ENCODE results near the gene IPPK. TPM values are rescaled to one million over a fixed set of nuclear protein-coding genes. Genes with fewer than 3 reads are reported as not detected.

The IPPK gene
- polyA plus RNA-seq, 4 donors: 3.0 to 6.8 (median 4.7) TPM

- H3K4me1 ChIP-seq (ENCODE audit: control insufficient read depth in 3 of 3, insufficient read depth in 2 of 3, low read depth in 1 of 3, low read length in 2 of 3): no peaks in the 10 kb centered on the region
- 94 to 100% (median 96%) methylated on average over 8 of the region's 8 CpGs for WGBS, 3 donors
- DNase-seq (no peak), FAIRE-seq (no peak)
- no peaks in the 10 kb centered on the region for H3K27me3 ChIP-seq (ENCODE audit: control insufficient read depth in 3 of 3, insufficient read depth in 3 of 3, low read length in 3 of 3)
- H3K9me3 ChIP-seq (ENCODE audit: control insufficient read depth in 2 of 2, insufficient read depth in 1 of 2, low read depth in 1 of 2, low read length in 1 of 2): no peaks in the 10 kb centered on the region
- no peak overlapping the region for H3K27ac ChIP-seq (ENCODE audit: low read depth in 1 of 3, low read length in 2 of 3)
- peaks cover 26 to 67% (median 35%) of the 10 kb centered on the region in 3 donors for H3K36me3 ChIP-seq (ENCODE audit: control insufficient read depth in 3 of 3, insufficient read depth in 2 of 3, low read depth in 1 of 3, low read length in 3 of 3)
- no peak overlapping the region for H3K4me3 ChIP-seq (ENCODE audit: low read depth in 1 of 3, low read length in 3 of 3)
Observed at GRCh38 chr9:92642041-92642451, 27.9 kb downstream of the IPPK start.

DNA sequence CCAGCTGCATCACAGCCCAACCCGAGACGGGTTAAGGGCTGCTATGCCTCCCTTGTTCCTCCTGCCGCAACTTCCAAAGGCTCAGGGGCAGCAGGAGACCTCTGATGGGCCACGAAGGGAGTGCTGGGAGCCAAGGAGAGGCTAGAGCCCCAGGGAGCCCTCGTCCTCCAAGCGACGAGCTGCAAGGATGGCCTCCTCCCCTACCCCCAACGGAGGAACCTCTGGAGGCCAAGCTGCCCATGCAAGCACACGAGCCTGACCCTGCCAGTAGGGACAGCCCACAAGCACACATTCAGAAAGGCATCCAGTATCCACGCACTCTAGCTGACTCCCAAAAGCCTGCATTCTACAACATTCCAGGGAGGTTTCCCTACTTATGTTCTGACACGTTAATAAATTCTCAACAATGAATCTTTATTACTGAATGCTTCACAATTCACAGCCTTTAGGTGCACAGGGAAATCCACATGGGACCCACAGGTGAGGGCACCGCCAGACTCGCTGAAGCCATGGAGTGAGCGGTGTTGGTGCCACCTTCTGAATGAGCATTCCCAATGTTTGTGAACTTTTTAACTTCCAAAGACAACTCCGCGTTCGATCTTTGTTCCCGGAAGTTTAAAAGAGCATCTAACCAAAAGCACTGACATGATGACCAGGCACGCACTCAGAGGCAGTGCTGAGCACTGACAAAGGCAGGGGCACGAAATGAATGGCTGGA lies 28.7 kb downstream of the IPPK start:
- Histone ChIP-seq H3K9me3 (ENCODE audit: control insufficient read depth in 2 of 2, insufficient read depth in 1 of 2, low read depth in 1 of 2, low read length in 1 of 2) (no peaks in the 10 kb centered on the region), H3K36me3 (ENCODE audit: control insufficient read depth in 3 of 3, insufficient read depth in 2 of 3, low read depth in 1 of 3, low read length in 3 of 3) (peaks cover 26 to 72% (median 35%) of the 10 kb centered on the region in 3 donors), H3K4me1 (ENCODE audit: control insufficient read depth in 3 of 3, insufficient read depth in 2 of 3, low read depth in 1 of 3, low read length in 2 of 3) (no peaks in the 10 kb centered on the region), H3K27ac (ENCODE audit: low read depth in 1 of 3, low read length in 2 of 3) (no peak overlapping the region), H3K4me3 (ENCODE audit: low read depth in 1 of 3, low read length in 3 of 3) (no peak overlapping the region), H3K27me3 (ENCODE audit: control insufficient read depth in 3 of 3, insufficient read depth in 3 of 3, low read length in 3 of 3) (no peaks in the 10 kb centered on the region)
- FAIRE-seq: no peak
- 94 to 96% (median 94%) methylated on average over 20 of the region's 20 CpGs for WGBS, 3 donors
- DNase-seq: no peak

- H3K27ac ChIP-seq (ENCODE audit: low read depth in 1 of 3, low read length in 2 of 3): no peak overlapping the region
- no peak overlapping the region for H3K4me3 ChIP-seq (ENCODE audit: low read depth in 1 of 3, low read length in 3 of 3)
- H3K9me3 ChIP-seq (ENCODE audit: control insufficient read depth in 2 of 2, insufficient read depth in 1 of 2, low read depth in 1 of 2, low read length in 1 of 2): no peaks in the 10 kb centered on the region
- peaks cover 23 to 79% (median 35%) of the 10 kb centered on the region in 3 donors for H3K36me3 ChIP-seq (ENCODE audit: control insufficient read depth in 3 of 3, insufficient read depth in 2 of 3, low read depth in 1 of 3, low read length in 3 of 3)
- no peaks in the 10 kb centered on the region for H3K4me1 ChIP-seq (ENCODE audit: control insufficient read depth in 3 of 3, insufficient read depth in 2 of 3, low read depth in 1 of 3, low read length in 2 of 3)
- 90 to 92% (median 91%) methylated on average over 8 of the region's 8 CpGs for WGBS, 3 donors
- no peaks in the 10 kb centered on the region for H3K27me3 ChIP-seq (ENCODE audit: control insufficient read depth in 3 of 3, insufficient read depth in 3 of 3, low read length in 3 of 3)
- FAIRE-seq: no peak
- no peak for DNase-seq
Observed at GRCh38 chr9:92640398-92641091, 29.4 kb downstream of the IPPK start.

GRCh38 chr9:92639791-92640271 lies 30.1 kb downstream of the IPPK start:
- no peak overlapping the region for H3K27ac ChIP-seq (ENCODE audit: low read depth in 1 of 3, low read length in 2 of 3)
- no peaks in the 10 kb centered on the region for H3K4me1 ChIP-seq (ENCODE audit: control insufficient read depth in 3 of 3, insufficient read depth in 2 of 3, low read depth in 1 of 3, low read length in 2 of 3)
- H3K9me3 ChIP-seq (ENCODE audit: control insufficient read depth in 2 of 2, insufficient read depth in 1 of 2, low read depth in 1 of 2, low read length in 1 of 2): no peaks in the 10 kb centered on the region
- no peaks in the 10 kb centered on the region for H3K27me3 ChIP-seq (ENCODE audit: control insufficient read depth in 3 of 3, insufficient read depth in 3 of 3, low read length in 3 of 3)
- DNase-seq: no peak
- no peak for FAIRE-seq
- H3K36me3 ChIP-seq (ENCODE audit: control insufficient read depth in 3 of 3, insufficient read depth in 2 of 3, low read depth in 1 of 3, low read length in 3 of 3): peaks cover 20 to 81% (median 30%) of the 10 kb centered on the region in 3 donors
- 93 to 97% (median 97%) methylated on average over 9 of the region's 9 CpGs for WGBS, 3 donors
- no peak overlapping the region for H3K4me3 ChIP-seq (ENCODE audit: low read depth in 1 of 3, low read length in 3 of 3)

DNA sequence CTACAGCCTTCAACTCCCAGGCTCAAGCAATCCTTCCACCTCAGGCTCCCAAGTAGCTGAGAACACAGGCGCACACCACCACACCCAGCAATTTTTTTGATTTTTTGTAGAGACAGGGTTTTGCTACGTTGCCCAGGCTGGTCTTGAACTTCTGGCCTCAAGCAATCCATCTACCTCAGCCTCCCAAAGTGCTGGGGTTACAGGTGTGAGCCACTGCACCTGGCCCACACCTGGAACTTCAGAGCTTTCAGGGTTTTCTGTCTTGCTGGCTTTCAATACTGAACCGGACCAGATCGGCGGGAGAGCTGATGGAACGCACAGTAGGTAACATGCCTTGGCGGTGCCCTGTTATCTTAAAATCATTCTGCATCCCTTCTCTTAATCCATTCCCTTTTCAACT lies 30.8 kb downstream of the IPPK start:
- Histone ChIP-seq H3K4me1 (ENCODE audit: control insufficient read depth in 3 of 3, insufficient read depth in 2 of 3, low read depth in 1 of 3, low read length in 2 of 3) (no peaks in the 10 kb centered on the region), H3K36me3 (ENCODE audit: control insufficient read depth in 3 of 3, insufficient read depth in 2 of 3, low read depth in 1 of 3, low read length in 3 of 3) (peaks cover 18 to 84% (median 30%) of the 10 kb centered on the region in 3 donors), H3K9me3 (ENCODE audit: control insufficient read depth in 2 of 2, insufficient read depth in 1 of 2, low read depth in 1 of 2, low read length in 1 of 2) (no peaks in the 10 kb centered on the region), H3K4me3 (ENCODE audit: low read depth in 1 of 3, low read length in 3 of 3) (no peak overlapping the region), H3K27ac (ENCODE audit: low read depth in 1 of 3, low read length in 2 of 3) (no peak overlapping the region), H3K27me3 (ENCODE audit: control insufficient read depth in 3 of 3, insufficient read depth in 3 of 3, low read length in 3 of 3) (no peaks in the 10 kb centered on the region)
- FAIRE-seq (no peak), DNase-seq (no peak)
- WGBS, 3 donors: 88 to 98% (median 97%) methylated on average over 7 of the region's 7 CpGs

- Histone ChIP-seq H3K27me3 (ENCODE audit: control insufficient read depth in 3 of 3, insufficient read depth in 3 of 3, low read length in 3 of 3) (no peaks in the 10 kb centered on the region), H3K4me3 (ENCODE audit: low read depth in 1 of 3, low read length in 3 of 3) (no peak overlapping the region), H3K4me1 (ENCODE audit: control insufficient read depth in 3 of 3, insufficient read depth in 2 of 3, low read depth in 1 of 3, low read length in 2 of 3) (no peaks in the 10 kb centered on the region), H3K9me3 (ENCODE audit: control insufficient read depth in 2 of 2, insufficient read depth in 1 of 2, low read depth in 1 of 2, low read length in 1 of 2) (no peaks in the 10 kb centered on the region), H3K27ac (ENCODE audit: low read depth in 1 of 3, low read length in 2 of 3) (no peak overlapping the region), H3K36me3 (ENCODE audit: control insufficient read depth in 3 of 3, insufficient read depth in 2 of 3, low read depth in 1 of 3, low read length in 3 of 3) (peaks cover 17 to 88% (median 30%) of the 10 kb centered on the region in 3 donors)
- 84 to 86% (median 85%) methylated on average over 5 of the region's 5 CpGs for WGBS, 3 donors
- no peak for DNase-seq
- no peak for FAIRE-seq
Observed at GRCh38 chr9:92638621-92639101, 31.3 kb downstream of the IPPK start.

DNA sequence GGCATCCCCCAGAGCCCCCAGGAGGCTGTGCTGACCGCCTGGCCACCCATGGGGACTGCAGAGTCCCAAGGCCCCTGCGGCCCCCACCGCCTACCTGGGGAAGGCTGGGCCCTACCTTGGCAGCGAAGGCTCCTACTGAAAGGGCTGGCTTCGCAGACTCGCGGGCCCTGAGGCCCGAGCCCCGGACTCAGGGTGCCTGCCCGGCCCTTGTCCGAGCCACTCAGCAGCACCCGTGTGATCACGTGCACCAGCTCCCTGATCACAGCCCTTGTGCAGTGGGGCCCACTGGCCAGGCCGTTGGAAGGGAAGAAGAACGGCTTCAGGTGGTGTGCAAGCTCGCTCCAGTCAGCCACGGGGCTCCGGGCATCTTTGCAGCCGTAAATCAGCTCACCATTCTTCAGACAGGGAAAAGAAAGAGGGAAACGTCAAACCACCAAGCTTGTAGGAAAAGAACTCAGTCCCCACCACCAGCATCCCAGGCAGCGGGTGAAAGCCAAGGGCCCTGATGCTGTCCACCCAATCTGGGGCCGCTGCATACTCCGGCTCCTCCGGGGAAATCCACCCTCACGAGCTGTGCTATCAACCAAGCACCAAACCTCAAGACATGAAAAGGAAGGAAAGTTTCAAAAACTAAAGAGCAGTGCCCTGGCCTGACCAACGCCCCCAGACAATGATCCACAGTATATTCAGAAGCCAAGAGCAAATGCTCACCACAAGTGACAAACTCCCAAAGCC lies 31.9 kb downstream of the IPPK start:
- Histone ChIP-seq H3K27ac (ENCODE audit: low read depth in 1 of 3, low read length in 2 of 3) (no peak overlapping the region), H3K27me3 (ENCODE audit: control insufficient read depth in 3 of 3, insufficient read depth in 3 of 3, low read length in 3 of 3) (no peaks in the 10 kb centered on the region), H3K4me1 (ENCODE audit: control insufficient read depth in 3 of 3, insufficient read depth in 2 of 3, low read depth in 1 of 3, low read length in 2 of 3) (no peaks in the 10 kb centered on the region), H3K4me3 (ENCODE audit: low read depth in 1 of 3, low read length in 3 of 3) (no peak overlapping the region), H3K9me3 (ENCODE audit: control insufficient read depth in 2 of 2, insufficient read depth in 1 of 2, low read depth in 1 of 2, low read length in 1 of 2) (no peaks in the 10 kb centered on the region), H3K36me3 (ENCODE audit: control insufficient read depth in 3 of 3, insufficient read depth in 2 of 3, low read depth in 1 of 3, low read length in 3 of 3) (peaks cover 15 to 91% (median 30%) of the 10 kb centered on the region in 3 donors)
- FAIRE-seq (no peak), DNase-seq (no peak)
- 95% methylated on average over 25 to 26 of the region's 26 CpGs for WGBS, 3 donors

DNA sequence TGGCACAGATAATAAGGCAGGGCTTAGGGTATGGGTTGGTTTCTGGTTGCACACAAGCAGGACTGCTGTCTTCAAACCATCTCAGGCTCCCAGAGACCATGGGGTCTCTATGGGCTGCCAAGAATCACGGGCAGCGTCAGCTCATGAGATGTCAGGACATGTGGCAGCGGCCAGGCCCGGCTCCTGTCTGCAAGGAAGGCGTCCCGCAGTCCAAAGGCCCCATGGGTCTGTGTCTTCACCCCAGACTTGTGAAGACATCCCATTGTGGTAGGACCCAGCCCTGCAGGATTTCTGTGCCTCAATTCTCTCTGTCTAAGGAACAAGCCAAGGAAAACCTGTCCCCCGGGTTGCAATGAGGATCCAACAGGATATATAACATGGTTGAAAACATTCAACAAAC lies 32.6 kb downstream of the IPPK start:
- no peak for FAIRE-seq
- no peaks in the 10 kb centered on the region for H3K4me1 ChIP-seq (ENCODE audit: control insufficient read depth in 3 of 3, insufficient read depth in 2 of 3, low read depth in 1 of 3, low read length in 2 of 3)
- H3K36me3 ChIP-seq (ENCODE audit: control insufficient read depth in 3 of 3, insufficient read depth in 2 of 3, low read depth in 1 of 3, low read length in 3 of 3): peaks cover 19 to 91% (median 26%) of the 10 kb centered on the region in 3 donors
- WGBS, 3 donors: 93 to 96% (median 95%) methylated on average over 7 of the region's 7 CpGs
- H3K4me3 ChIP-seq (ENCODE audit: low read depth in 1 of 3, low read length in 3 of 3): no peak overlapping the region
- no peaks in the 10 kb centered on the region for H3K27me3 ChIP-seq (ENCODE audit: control insufficient read depth in 3 of 3, insufficient read depth in 3 of 3, low read length in 3 of 3)
- no peak overlapping the region for H3K27ac ChIP-seq (ENCODE audit: low read depth in 1 of 3, low read length in 2 of 3)
- H3K9me3 ChIP-seq (ENCODE audit: control insufficient read depth in 2 of 2, insufficient read depth in 1 of 2, low read depth in 1 of 2, low read length in 1 of 2): no peaks in the 10 kb centered on the region
- DNase-seq: no peak

Measured in small intestine (tissue), 7 donors.